Measurements from ENCODE around the gene FTSJ1. TPM values are rescaled to one million over a fixed set of nuclear protein-coding genes. Genes with fewer than 3 reads are reported as not detected.

Gene FTSJ1
- total and polyA plus RNA-seq, 2 donors (not counting 1 experiment from before 2014, with no cell fraction given): 36.6 to 55.8 TPM

GRCh38 chrX:48511560-48511959 is 35.6 kb downstream of the FTSJ1 start:
- H3K4me3 Mint-ChIP-seq: no peak overlapping the region
- 95% methylated on average over 3 of the region's 4 CpGs for WGBS (ENCODE audit: insufficient coverage)
- DNase-seq: no peak

DNA sequence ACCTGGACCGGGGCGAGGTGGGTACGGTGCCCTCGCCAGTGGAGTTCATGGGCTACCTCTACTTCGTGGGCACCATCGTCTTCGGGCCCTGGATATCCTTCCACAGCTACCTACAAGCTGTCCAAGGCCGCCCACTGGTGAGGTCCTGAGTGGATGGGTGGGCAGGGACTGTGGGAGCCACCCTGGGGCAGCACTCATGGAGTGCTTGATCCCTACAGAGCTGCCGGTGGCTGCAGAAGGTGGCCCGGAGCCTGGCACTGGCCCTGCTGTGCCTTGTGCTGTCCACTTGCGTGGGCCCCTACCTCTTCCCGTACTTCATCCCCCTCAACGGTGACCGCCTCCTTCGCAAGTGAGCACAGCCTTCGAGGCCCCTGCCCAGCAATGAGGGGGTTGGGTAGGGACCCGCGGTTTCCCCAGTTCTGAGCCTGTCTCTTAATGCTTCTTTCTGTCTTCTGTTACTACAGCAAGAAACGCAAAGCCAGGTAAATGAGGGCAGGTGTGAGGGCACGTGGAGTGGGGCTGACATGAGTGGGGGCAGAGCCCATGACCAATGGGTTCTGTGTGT is 36.5 kb downstream of the FTSJ1 start:
- no peaks in the 10 kb centered on the region for H3K79me2 ChIP-seq (ENCODE audit: control insufficient read depth, insufficient read depth, low read length)
- no peak for DNase-seq
- no peak overlapping the region for H3K9ac ChIP-seq (ENCODE audit: low read length)
- no peak overlapping the region for H3K4me2 ChIP-seq (replicated peaks; ENCODE audit: low read depth, low read length, poor library complexity, severe bottlenecking)
- no peak overlapping the region for H3K27ac Mint-ChIP-seq
- no peaks in the 10 kb centered on the region for H3K27me3 Mint-ChIP-seq
- H3K4me1 Mint-ChIP-seq: peaks cover 12% of the 10 kb centered on the region
- no peak for ATAC-seq (ENCODE audit: low read depth)
- H3K4me1 ChIP-seq (ENCODE audit: control insufficient read depth in 2 of 2, insufficient read depth in 2 of 2, low read length in 2 of 2): peaks cover 3 to 13% of the 10 kb centered on the region in 2 donors
- no peak overlapping the region for H3K27ac ChIP-seq (ENCODE audit: low read length in 2 of 2)
- ChIA-PET POLR2A (no interaction called here), CTCF (no interaction called here)
- intact Hi-C loops (cut with micrococcal nuclease): no loop called here
- no peaks in the 10 kb centered on the region for H3K9me3 ChIP-seq (ENCODE audit: control extremely low read depth in 1 of 3, control insufficient read depth in 2 of 3, insufficient read depth in 1 of 3, low read length in 2 of 3)
- H4K20me1 ChIP-seq (ENCODE audit: control insufficient read depth, insufficient read depth, low read length, poor library complexity, severe bottlenecking): no peaks in the 10 kb centered on the region
- H3K9me3 Mint-ChIP-seq (ENCODE audit: insufficient read depth): no peaks in the 10 kb centered on the region
- H3K4me3 Mint-ChIP-seq: no peak overlapping the region
- WGBS (ENCODE audit: insufficient coverage): 80% methylated on average over 1 of the region's 20 CpGs
- H3K27me3 ChIP-seq (replicated peaks in 1 of 4; ENCODE audit: control extremely low read depth in 1 of 4, control insufficient read depth in 3 of 4, insufficient read depth in 4 of 4, low read length in 3 of 4): no peaks in the 10 kb centered on the region
- H3K36me3 ChIP-seq (replicated peaks in 1 of 2; ENCODE audit: control extremely low read depth in 1 of 2, control insufficient read depth in 1 of 2, extremely low read depth in 1 of 2, insufficient read depth in 2 of 2, low read length in 1 of 2): no peaks in the 10 kb centered on the region
- no peak overlapping the region for H3K4me3 ChIP-seq (ENCODE audit: control extremely low read depth in 1 of 5, extremely low read depth in 1 of 5, insufficient read depth in 1 of 5, low read depth in 2 of 5, low read length in 4 of 5)
- no peak overlapping the region for H2AFZ ChIP-seq (ENCODE audit: insufficient read depth, low read depth, low read length, poor library complexity, severe bottlenecking)
- TF ChIP-seq EZH2 (IDR thresholded peaks at IDR 0.05; ENCODE audit: borderline replicate concordance, insufficient read depth, low read depth, low read length, poor library complexity, severe bottlenecking): no peak

More at GRCh38 chrX:48511560-48511959, 35.6 kb downstream of the FTSJ1 start:
- ATAC-seq (ENCODE audit: low read depth): no peak
- TF ChIP-seq EZH2 (IDR thresholded peaks at IDR 0.05; ENCODE audit: borderline replicate concordance, insufficient read depth, low read depth, low read length, poor library complexity, severe bottlenecking): no peak
- TF ChIP-seq, protein P1, sequence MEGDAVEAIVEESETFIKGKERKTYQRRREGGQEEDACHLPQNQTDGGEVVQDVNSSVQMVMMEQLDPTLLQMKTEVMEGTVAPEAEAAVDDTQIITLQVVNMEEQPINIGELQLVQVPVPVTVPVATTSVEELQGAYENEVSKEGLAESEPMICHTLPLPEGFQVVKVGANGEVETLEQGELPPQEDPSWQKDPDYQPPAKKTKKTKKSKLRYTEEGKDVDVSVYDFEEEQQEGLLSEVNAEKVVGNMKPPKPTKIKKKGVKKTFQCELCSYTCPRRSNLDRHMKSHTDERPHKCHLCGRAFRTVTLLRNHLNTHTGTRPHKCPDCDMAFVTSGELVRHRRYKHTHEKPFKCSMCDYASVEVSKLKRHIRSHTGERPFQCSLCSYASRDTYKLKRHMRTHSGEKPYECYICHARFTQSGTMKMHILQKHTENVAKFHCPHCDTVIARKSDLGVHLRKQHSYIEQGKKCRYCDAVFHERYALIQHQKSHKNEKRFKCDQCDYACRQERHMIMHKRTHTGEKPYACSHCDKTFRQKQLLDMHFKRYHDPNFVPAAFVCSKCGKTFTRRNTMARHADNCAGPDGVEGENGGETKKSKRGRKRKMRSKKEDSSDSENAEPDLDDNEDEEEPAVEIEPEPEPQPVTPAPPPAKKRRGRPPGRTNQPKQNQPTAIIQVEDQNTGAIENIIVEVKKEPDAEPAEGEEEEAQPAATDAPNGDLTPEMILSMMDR (IDR thresholded peaks at IDR 0.05): no peak
- Histone ChIP-seq H3K9ac (ENCODE audit: low read length) (no peak overlapping the region), H3K9me3 (ENCODE audit: control extremely low read depth in 1 of 3, control insufficient read depth in 2 of 3, insufficient read depth in 1 of 3, low read length in 2 of 3) (no peaks in the 10 kb centered on the region), H3K36me3 (replicated peaks in 1 of 2; ENCODE audit: control extremely low read depth in 1 of 2, control insufficient read depth in 1 of 2, extremely low read depth in 1 of 2, insufficient read depth in 2 of 2, low read length in 1 of 2) (no peaks in the 10 kb centered on the region), H3K4me1 (ENCODE audit: control insufficient read depth in 2 of 2, insufficient read depth in 2 of 2, low read length in 2 of 2) (peaks cover 3 to 13% of the 10 kb centered on the region in 2 donors), H3K27me3 (replicated peaks in 1 of 4; ENCODE audit: control extremely low read depth in 1 of 4, control insufficient read depth in 3 of 4, insufficient read depth in 4 of 4, low read length in 3 of 4) (no peaks in the 10 kb centered on the region), H3K27ac (ENCODE audit: low read length in 2 of 2) (no peak overlapping the region), H3K4me2 (replicated peaks; ENCODE audit: low read depth, low read length, poor library complexity, severe bottlenecking) (no peak overlapping the region), H2AFZ (ENCODE audit: insufficient read depth, low read depth, low read length, poor library complexity, severe bottlenecking) (no peak overlapping the region), H4K20me1 (ENCODE audit: control insufficient read depth, insufficient read depth, low read length, poor library complexity, severe bottlenecking) (no peaks in the 10 kb centered on the region), H3K79me2 (ENCODE audit: control insufficient read depth, insufficient read depth, low read length) (no peaks in the 10 kb centered on the region), H3K4me3 (ENCODE audit: control extremely low read depth in 1 of 5, extremely low read depth in 1 of 5, insufficient read depth in 1 of 5, low read depth in 2 of 5, low read length in 4 of 5) (no peak overlapping the region)
- POLR2A ChIA-PET: no interaction called here
- CTCF ChIA-PET: no interaction called here
- intact Hi-C loops (cut with micrococcal nuclease): no loop called here
- H3K9me3 Mint-ChIP-seq (ENCODE audit: insufficient read depth): no peaks in the 10 kb centered on the region
- no peaks in the 10 kb centered on the region for H3K27me3 Mint-ChIP-seq
- H3K27ac Mint-ChIP-seq: no peak overlapping the region
- H3K4me1 Mint-ChIP-seq: peaks cover 12% of the 10 kb centered on the region

All from B cell (primary cell).